Brain microvascular endothelial cell (primary cell): ENCODE results near the gene PTPRN2.

Experiments
- DNase-seq: peaks from one replicate; pipeline ENCODE4 v3.0.0-alpha.2; 2020
- H3K27ac ChIP-seq: fragments of 250-450 bp; sonication (Bioruptor Pico); 2 replicates; pipeline ENCODE4 v1.5.1; 2020; ENCODE audit warnings: mild to moderate bottlenecking, moderate library complexity
- H3K27me3 ChIP-seq: fragments of 250-450 bp; sonication (Bioruptor Pico); replicated peaks from 2 replicates; pipeline ENCODE4 v1.5.1; 2020; ENCODE audit warnings: mild to moderate bottlenecking
- H3K36me3 ChIP-seq: fragments of 250-450 bp; sonication (Bioruptor Pico); replicated peaks from 2 replicates; pipeline ENCODE4 v1.5.1; 2020; ENCODE audit warnings: mild to moderate bottlenecking
- H3K4me3 ChIP-seq: 2 replicates; pipeline ENCODE4 v1.5.1; 2011; ENCODE audit warnings: low read depth, mild to moderate bottlenecking, control low read depth, low read length, moderate library complexity
- CTCF ChIP-seq: IDR thresholded peaks from 2 replicates; pipeline ENCODE4 v1.5.1; 2011; ENCODE audit warnings: low read depth, mild to moderate bottlenecking, moderate library complexity, low read length, control low read depth, inconsistent platforms; ENCODE audit errors: missing control alignments
- in situ Hi-C: cut with HindIII; loops from 2 replicates; pipeline ENCODE4 v1.10.0; 2017; ENCODE audit warnings: low sequenced_read_pairs, low pct_ligation_motif_present

PTPRN2 gene

GRCh38 chr7:157542068-157543021, 1045.3 kb downstream of the PTPRN2 start:
- Histone ChIP-seq H3K4me3 (no peak overlapping the region), H3K27me3 (no peaks in the 10 kb centered on the region), H3K36me3 (no peaks in the 10 kb centered on the region), H3K27ac (no peak overlapping the region)
- in situ Hi-C loops, result no loop called here
- no peak for DNase-seq
- TF ChIP-seq CTCF, result no peak

GRCh38 chr7:157541295-157542067, 1046.1 kb downstream of the PTPRN2 start:
- Histone ChIP-seq H3K4me3 (no peak overlapping the region), H3K27me3 (no peaks in the 10 kb centered on the region)

GRCh38 chr7:157540606-157541294, 1046.9 kb downstream of the PTPRN2 start:
- H3K4me3 ChIP-seq, result no peak overlapping the region
- TF ChIP-seq CTCF, result no peak
- in situ Hi-C loops, result no loop called here
- DNase-seq, result no peak
- no peaks in the 10 kb centered on the region for H3K27me3 ChIP-seq
- no peak overlapping the region for H3K27ac ChIP-seq
- H3K36me3 ChIP-seq, result no peaks in the 10 kb centered on the region

More at GRCh38 chr7:157541295-157542067, 1046.1 kb downstream of the PTPRN2 start:
- H3K36me3 ChIP-seq, result no peaks in the 10 kb centered on the region
- no peak overlapping the region for H3K27ac ChIP-seq
- DNase-seq, result no peak
- TF ChIP-seq CTCF, result no peak
- in situ Hi-C loops, result no loop called here

GRCh38 chr7:157540020-157540419, 1047.6 kb downstream of the PTPRN2 start:
- no peak overlapping the region for H3K27ac ChIP-seq
- DNase-seq, result no peak
- no peak overlapping the region for H3K4me3 ChIP-seq
- in situ Hi-C loops, result no loop called here
- no peaks in the 10 kb centered on the region for H3K27me3 ChIP-seq
- H3K36me3 ChIP-seq, result no peaks in the 10 kb centered on the region
- no peak for TF ChIP-seq CTCF

- Histone ChIP-seq H3K4me3 (no peak overlapping the region), H3K36me3 (no peaks in the 10 kb centered on the region), H3K27me3 (no peaks in the 10 kb centered on the region), H3K27ac (no peak overlapping the region)
- TF ChIP-seq CTCF, result no peak
- in situ Hi-C loops, result no loop called here
- no peak for DNase-seq
Observed at GRCh38 chr7:157539521-157539920, 1048.1 kb downstream of the PTPRN2 start.
